GM18873 (cell line): ENCODE measurements around the gene TTC16.

Source experiments
- ATAC-seq: cut with Tn5 transposase; IDR thresholded peaks from one replicate; pipeline ENCODE4 v1.9.1; 2021; ENCODE audit warnings: mild to moderate bottlenecking, moderate library complexity, moderate number of reproducible peaks; ENCODE audit not compliant: unreplicated experiment, low FRiP score

The TTC16 gene

GRCh38 chr9:127761491-127761956 lies 45.6 kb downstream of the TTC16 start:
- ATAC-seq: no peak

- ATAC-seq: no peak
Measured at GRCh38 chr9:127762111-127762676, 46.3 kb downstream of the TTC16 start.

GRCh38 chr9:127763918-127764384 lies 48.1 kb downstream of the TTC16 start:
- ATAC-seq: no peak

- no peak for ATAC-seq
Measured at GRCh38 chr9:127765418-127765817, 49.5 kb downstream of the TTC16 start.

GRCh38 chr9:127767410-127767809 lies 51.5 kb downstream of the TTC16 start:
- no peak for ATAC-seq

GRCh38 chr9:127767909-127768331 lies 52.0 kb downstream of the TTC16 start:
- ATAC-seq: no peak

DNA sequence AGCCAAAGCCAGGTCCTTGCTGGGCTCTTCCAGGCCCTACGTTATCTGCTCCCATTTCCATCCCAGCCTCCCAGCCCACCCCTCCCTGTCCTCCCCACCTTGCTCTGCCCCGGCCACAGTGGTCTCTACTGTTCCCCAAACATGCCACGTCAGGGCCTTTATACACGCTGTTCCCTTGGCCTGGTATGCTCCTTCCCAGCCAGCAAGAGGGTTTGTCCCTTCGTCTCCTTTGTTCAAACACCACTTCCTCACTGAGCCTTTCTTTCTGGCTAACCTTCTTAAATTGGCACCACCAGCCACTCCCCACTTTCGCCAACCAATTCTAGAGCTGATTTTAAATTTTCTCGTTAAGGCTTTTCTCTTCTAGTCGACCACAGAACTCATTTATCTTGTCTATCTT lies 52.8 kb downstream of the TTC16 start:
- no peak for ATAC-seq

DNA sequence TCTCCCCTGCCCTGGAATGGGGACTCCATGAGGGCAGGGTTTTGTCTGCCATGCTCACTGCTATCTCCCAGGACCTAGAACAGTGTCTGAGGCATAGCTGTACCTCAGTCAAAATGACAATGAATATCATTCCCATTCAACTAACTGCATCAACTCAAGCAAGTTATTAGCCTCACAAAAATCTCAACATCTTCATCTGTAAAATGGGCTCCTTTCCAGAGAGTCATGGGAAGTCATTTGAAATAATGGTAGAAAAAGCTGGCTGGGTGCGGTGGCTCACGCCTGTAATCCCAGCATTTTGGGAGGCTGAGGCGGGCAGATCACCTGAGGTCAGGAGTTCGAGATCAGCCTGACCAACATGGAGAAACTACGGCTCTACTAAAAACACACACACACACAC lies 53.2 kb downstream of the TTC16 start:
- ATAC-seq: no peak

DNA sequence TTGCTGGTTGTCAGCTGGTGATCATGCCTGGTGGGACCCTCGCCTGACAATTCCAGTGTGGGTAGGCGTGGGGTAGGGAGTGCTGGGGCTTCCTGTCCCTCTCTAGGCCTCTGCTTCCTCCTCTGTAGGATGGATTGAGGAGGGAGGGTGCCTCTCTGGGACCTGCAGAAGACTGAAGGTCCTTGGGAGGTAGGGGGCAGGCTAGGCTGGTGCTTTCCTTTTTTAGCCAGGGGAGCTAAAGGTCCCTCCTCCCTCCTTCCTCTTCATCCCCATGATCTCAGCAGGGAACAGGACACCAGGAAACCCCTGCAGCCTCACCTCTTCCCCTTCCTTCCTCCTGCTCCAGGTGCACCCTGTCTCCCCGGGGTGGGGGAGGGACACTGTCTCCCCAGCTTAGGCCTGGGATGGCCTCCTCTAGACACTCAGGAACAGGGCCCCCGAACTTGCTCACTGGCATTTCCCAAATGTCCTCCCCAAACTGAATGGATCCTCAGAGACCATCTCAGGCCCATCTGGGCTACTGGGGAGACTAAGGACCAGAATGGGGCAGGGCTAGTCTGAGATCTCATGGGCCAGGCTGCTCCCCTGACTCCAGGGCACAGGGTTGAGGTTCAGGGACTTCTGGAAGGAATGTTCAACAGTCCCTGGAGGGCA lies 54.2 kb downstream of the TTC16 start:
- no peak for ATAC-seq

DNA sequence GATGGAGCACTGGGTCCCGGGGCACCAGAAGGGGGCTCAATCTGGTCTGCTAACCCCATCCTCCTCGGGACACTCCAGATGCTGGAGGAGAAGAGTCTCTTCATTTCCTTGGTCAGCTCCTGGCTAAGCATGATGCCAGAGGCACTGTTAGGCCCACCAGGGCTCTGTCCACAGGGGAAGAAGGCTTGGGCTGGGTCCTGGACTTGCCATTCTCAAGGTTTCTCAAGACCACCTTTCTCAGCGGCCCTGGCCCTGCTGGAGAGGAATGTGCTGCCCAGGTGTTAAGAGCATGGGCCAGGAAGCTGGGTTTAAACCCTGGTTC lies 54.7 kb downstream of the TTC16 start:
- ATAC-seq: no peak

- ATAC-seq: peak; percentile 78
Measured at GRCh38 chr9:127770905-127771569, 55.2 kb downstream of the TTC16 start.

- ATAC-seq: no peak
Measured at GRCh38 chr9:127771570-127772189, 55.8 kb downstream of the TTC16 start.

DNA sequence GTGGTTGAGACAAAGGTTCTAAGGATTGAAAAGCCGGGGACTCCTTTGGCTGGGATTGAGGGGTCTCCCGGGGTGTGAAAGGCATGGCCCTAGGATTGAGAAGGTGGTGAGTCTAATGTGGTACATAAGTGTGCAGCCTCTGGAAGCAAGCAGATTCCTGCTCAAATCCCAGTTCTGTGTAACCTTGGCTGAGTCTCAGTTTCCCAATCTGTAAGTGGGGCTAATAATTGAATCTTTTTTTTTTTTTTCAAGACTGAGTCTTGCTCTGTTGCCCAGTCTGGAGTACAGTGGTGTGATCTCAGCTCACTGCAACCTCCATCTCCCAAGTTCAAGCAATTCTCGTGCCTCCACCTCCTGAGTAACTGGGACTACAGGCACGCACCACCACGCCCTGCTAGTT lies 56.7 kb downstream of the TTC16 start:
- ATAC-seq: no peak

GRCh38 chr9:127773272-127773671 lies 57.4 kb downstream of the TTC16 start:
- ATAC-seq: no peak

- no peak for ATAC-seq
Measured at GRCh38 chr9:127773981-127774380, 58.1 kb downstream of the TTC16 start.

DNA sequence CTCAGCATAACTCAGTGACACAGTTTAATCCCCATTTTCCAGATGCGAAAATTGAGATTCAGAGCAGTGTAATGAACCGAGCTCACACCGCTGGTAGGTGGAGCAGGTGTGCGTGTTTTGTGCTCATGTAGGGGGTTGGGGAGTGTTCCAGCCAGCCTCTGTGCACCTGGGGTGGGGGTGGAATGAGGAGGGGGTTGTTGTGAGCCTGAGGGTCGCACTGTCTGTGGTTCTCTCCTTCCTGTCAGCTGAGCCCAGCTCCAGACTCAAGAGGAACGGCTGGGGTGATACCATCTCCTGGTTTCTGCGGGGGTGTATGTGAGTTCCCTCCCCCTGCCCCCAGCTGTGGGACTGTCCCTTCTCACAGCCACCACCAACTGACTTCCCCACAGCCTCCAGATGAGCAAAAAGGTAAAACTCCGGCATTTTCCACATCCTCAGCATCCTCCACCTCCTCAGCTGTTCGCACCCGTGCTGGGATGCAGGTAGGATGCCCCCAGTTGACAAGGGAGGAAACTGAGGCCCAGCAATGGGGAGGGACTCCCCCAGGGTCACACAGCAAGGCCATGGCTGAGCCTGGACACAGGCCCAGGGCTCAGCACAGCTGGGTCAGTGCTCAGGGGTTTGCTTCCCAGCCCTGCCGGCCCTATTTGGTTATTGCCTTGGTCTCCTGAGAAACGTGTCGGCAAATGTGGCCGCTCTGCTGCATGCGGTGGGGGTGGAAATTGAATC lies 60.5 kb downstream of the TTC16 start:
- ATAC-seq: no peak

GRCh38 chr9:127776924-127777289 lies 61.0 kb downstream of the TTC16 start:
- ATAC-seq: no peak

DNA sequence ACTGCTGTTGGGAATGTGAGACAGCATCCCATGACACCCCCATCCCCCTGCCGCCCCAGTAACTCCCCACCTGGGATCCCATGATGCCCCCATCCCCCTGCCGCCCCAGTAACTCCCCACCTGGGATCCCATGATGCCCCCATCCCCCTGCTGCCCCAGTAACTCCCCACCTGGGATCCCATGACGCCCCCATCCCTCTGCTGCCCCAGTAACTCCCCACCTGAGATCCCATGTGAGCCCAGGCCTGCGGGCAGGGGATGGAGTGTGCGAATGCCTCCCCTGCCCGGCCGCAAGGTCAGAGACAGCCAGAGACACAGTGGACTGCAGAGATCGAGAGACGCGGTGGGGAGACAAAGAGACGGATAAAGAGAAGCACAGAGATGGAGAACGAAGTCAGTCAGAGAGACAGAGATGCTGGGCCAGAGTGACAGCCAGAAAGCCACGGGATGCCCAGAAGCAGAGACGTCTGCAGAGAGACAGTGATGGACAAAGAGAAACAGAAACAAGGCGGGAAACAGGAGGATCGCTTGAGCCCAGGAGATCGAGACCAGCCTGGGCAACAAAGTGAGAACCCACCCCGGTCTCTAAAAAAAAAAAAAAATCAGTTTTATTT lies 61.6 kb downstream of the TTC16 start:
- ATAC-seq: no peak

GRCh38 chr9:127778280-127779135 lies 62.6 kb downstream of the TTC16 start, which contains the start of gene SH2D3C:
SH2D3C (minus strand) TSS chr9:127778666; CDS start chr9:127778627, 39 bp downstream.
- peak; percentile 9 for ATAC-seq
